ENCODE data around the gene ZNF787.

The ZNF787 gene

GRCh38 chr19:56076498-56076897 is 44.6 kb downstream of the ZNF787 start:
- H3K4me1 ChIP-seq (ENCODE audit: insufficient read depth, low read length, poor library complexity, severe bottlenecking): no peaks in the 10 kb centered on the region
- H2AFZ ChIP-seq (ENCODE audit: low read length): no peak overlapping the region
- H3K79me2 ChIP-seq (ENCODE audit: insufficient read depth, low read length): no peaks in the 10 kb centered on the region
- H3K9ac ChIP-seq (ENCODE audit: low read depth, low read length, poor library complexity, severe bottlenecking): no peak overlapping the region
- no peaks in the 10 kb centered on the region for H3K9me2 ChIP-seq (replicated peaks; ENCODE audit: low read depth, low read length)
- TF ChIP-seq EZH2phosphoT487 (IDR thresholded peaks at IDR 0.05; ENCODE audit: borderline replicate concordance) (no peak), CTCF (conservative IDR thresholded peaks at IDR 0.05; ENCODE audit: low read length) (peak; percentile 88)
- H4K20me1 ChIP-seq (ENCODE audit: insufficient read depth, low read length, poor library complexity, severe bottlenecking): no peaks in the 10 kb centered on the region
- H3K36me3 ChIP-seq (ENCODE audit: insufficient read depth, low read length): no peaks in the 10 kb centered on the region
- no peak overlapping the region for H3K4me2 ChIP-seq (ENCODE audit: low read depth, low read length, poor library complexity, severe bottlenecking)
- H3K27me3 ChIP-seq (ENCODE audit: insufficient read depth, low read length, poor library complexity, severe bottlenecking): no peaks in the 10 kb centered on the region
- no peaks in the 10 kb centered on the region for H3K9me3 ChIP-seq (ENCODE audit: insufficient read depth, low read depth, low read length)
- H3F3A ChIP-seq (ENCODE audit: low read depth): no peaks in the 10 kb centered on the region
- no peak overlapping the region for H3K4me3 ChIP-seq (ENCODE audit: low read length, poor library complexity, severe bottlenecking)

- no peaks in the 10 kb centered on the region for H3K79me2 ChIP-seq (ENCODE audit: insufficient read depth, low read length)
- no peak overlapping the region for H3K9ac ChIP-seq (ENCODE audit: low read depth, low read length, poor library complexity, severe bottlenecking)
- H3K36me3 ChIP-seq (ENCODE audit: insufficient read depth, low read length): no peaks in the 10 kb centered on the region
- H3F3A ChIP-seq (ENCODE audit: low read depth): no peaks in the 10 kb centered on the region
- TF ChIP-seq CTCF (conservative IDR thresholded peaks at IDR 0.05; ENCODE audit: low read length) (peak; percentile 52), EZH2phosphoT487 (IDR thresholded peaks at IDR 0.05; ENCODE audit: borderline replicate concordance) (no peak)
- H3K9me3 ChIP-seq (ENCODE audit: insufficient read depth, low read depth, low read length): no peaks in the 10 kb centered on the region
- H3K27me3 ChIP-seq (ENCODE audit: insufficient read depth, low read length, poor library complexity, severe bottlenecking): no peaks in the 10 kb centered on the region
- no peaks in the 10 kb centered on the region for H3K4me1 ChIP-seq (ENCODE audit: insufficient read depth, low read length, poor library complexity, severe bottlenecking)
- no peak overlapping the region for H3K4me2 ChIP-seq (ENCODE audit: low read depth, low read length, poor library complexity, severe bottlenecking)
- H2AFZ ChIP-seq (ENCODE audit: low read length): no peak overlapping the region
- H3K4me3 ChIP-seq (ENCODE audit: low read length, poor library complexity, severe bottlenecking): no peak overlapping the region
- no peaks in the 10 kb centered on the region for H4K20me1 ChIP-seq (ENCODE audit: insufficient read depth, low read length, poor library complexity, severe bottlenecking)
- H3K9me2 ChIP-seq (replicated peaks; ENCODE audit: low read depth, low read length): no peaks in the 10 kb centered on the region
These were observed 49.9 kb downstream of the ZNF787 start for GRCh38 chr19:56071151-56071550.

GRCh38 chr19:56069642-56070041 is 51.5 kb downstream of the ZNF787 start:
- Histone ChIP-seq H3K36me3 (ENCODE audit: insufficient read depth, low read length) (no peaks in the 10 kb centered on the region), H3K79me2 (ENCODE audit: insufficient read depth, low read length) (no peaks in the 10 kb centered on the region), H4K20me1 (ENCODE audit: insufficient read depth, low read length, poor library complexity, severe bottlenecking) (no peaks in the 10 kb centered on the region), H2AFZ (ENCODE audit: low read length) (no peak overlapping the region), H3K4me1 (ENCODE audit: insufficient read depth, low read length, poor library complexity, severe bottlenecking) (no peaks in the 10 kb centered on the region), H3K9me3 (ENCODE audit: insufficient read depth, low read depth, low read length) (no peaks in the 10 kb centered on the region), H3K9ac (ENCODE audit: low read depth, low read length, poor library complexity, severe bottlenecking) (no peak overlapping the region), H3K4me2 (ENCODE audit: low read depth, low read length, poor library complexity, severe bottlenecking) (no peak overlapping the region), H3F3A (ENCODE audit: low read depth) (no peaks in the 10 kb centered on the region), H3K4me3 (ENCODE audit: low read length, poor library complexity, severe bottlenecking) (no peak overlapping the region), H3K9me2 (replicated peaks; ENCODE audit: low read depth, low read length) (no peaks in the 10 kb centered on the region), H3K27me3 (ENCODE audit: insufficient read depth, low read length, poor library complexity, severe bottlenecking) (no peaks in the 10 kb centered on the region)
- TF ChIP-seq EZH2phosphoT487 (IDR thresholded peaks at IDR 0.05; ENCODE audit: borderline replicate concordance) (no peak), CTCF (conservative IDR thresholded peaks at IDR 0.05; ENCODE audit: low read length) (no peak)

Measured in Loucy (cell line).